ENCODE data around the gene GDPD4.

Gene GDPD4

GRCh38 chr11:77294040-77294439 lies 7.4 kb downstream of the GDPD4 start:
- H3K4me1 Mint-ChIP-seq, result no peaks in the 10 kb centered on the region
- DNase-seq, result no peak
- no peak overlapping the region for H3K4me3 Mint-ChIP-seq
- no peak for TF ChIP-seq CTCF (IDR thresholded peaks at IDR 0.05)
- no peak overlapping the region for H3K27ac Mint-ChIP-seq
- H3K27me3 Mint-ChIP-seq (ENCODE audit: low read depth, poor library complexity), result peaks cover 3% of the 10 kb centered on the region
- H3K9me3 Mint-ChIP-seq, result peaks cover 19% of the 10 kb centered on the region
- H3K36me3 Mint-ChIP-seq (ENCODE audit: low read depth), result no peaks in the 10 kb centered on the region

GRCh38 chr11:77289737-77290136 lies 11.7 kb downstream of the GDPD4 start:
- H3K4me3 Mint-ChIP-seq, result no peak overlapping the region
- H3K27me3 Mint-ChIP-seq (ENCODE audit: low read depth, poor library complexity), result peaks cover 6% of the 10 kb centered on the region
- H3K4me1 Mint-ChIP-seq, result no peaks in the 10 kb centered on the region
- H3K27ac Mint-ChIP-seq, result no peak overlapping the region
- peaks cover 19% of the 10 kb centered on the region for H3K9me3 Mint-ChIP-seq
- no peak for DNase-seq
- TF ChIP-seq CTCF (IDR thresholded peaks at IDR 0.05), result no peak
- H3K36me3 Mint-ChIP-seq (ENCODE audit: low read depth), result no peaks in the 10 kb centered on the region

- Mint-ChIP-seq H3K36me3 (ENCODE audit: low read depth) (no peaks in the 10 kb centered on the region), H3K27me3 (ENCODE audit: low read depth, poor library complexity) (peaks cover 11% of the 10 kb centered on the region), H3K4me1 (no peaks in the 10 kb centered on the region), H3K4me3 (no peak overlapping the region), H3K9me3 (peaks cover 9% of the 10 kb centered on the region), H3K27ac (no peak overlapping the region)
- TF ChIP-seq CTCF (IDR thresholded peaks at IDR 0.05), result no peak
- no peak for DNase-seq
Observed at GRCh38 chr11:77287615-77288273, 13.7 kb downstream of the GDPD4 start.

- Mint-ChIP-seq H3K9me3 (peaks cover 3% of the 10 kb centered on the region), H3K27ac (no peak overlapping the region), H3K36me3 (ENCODE audit: low read depth) (no peaks in the 10 kb centered on the region), H3K4me3 (no peak overlapping the region), H3K4me1 (no peaks in the 10 kb centered on the region), H3K27me3 (ENCODE audit: low read depth, poor library complexity) (peaks cover 11% of the 10 kb centered on the region)
- TF ChIP-seq CTCF (IDR thresholded peaks at IDR 0.05), result no peak
- DNase-seq, result no peak
Observed at GRCh38 chr11:77287136-77287535, 14.3 kb downstream of the GDPD4 start.

- TF ChIP-seq CTCF (IDR thresholded peaks at IDR 0.05), result no peak
- Mint-ChIP-seq H3K4me3 (no peak overlapping the region), H3K9me3 (peaks cover 13% of the 10 kb centered on the region), H3K27me3 (ENCODE audit: low read depth, poor library complexity) (peaks cover 11% of the 10 kb centered on the region), H3K36me3 (ENCODE audit: low read depth) (no peaks in the 10 kb centered on the region), H3K4me1 (no peaks in the 10 kb centered on the region), H3K27ac (no peak overlapping the region)
- DNase-seq, result no peak
Observed at GRCh38 chr11:77284476-77285468, 16.7 kb downstream of the GDPD4 start.

All from nephron progenitor cell (in vitro differentiated cells).